Measurements from ENCODE around the gene SH3TC2. TPM values are rescaled to one million over a fixed set of nuclear protein-coding genes. Genes with fewer than 3 reads are reported as not detected.

Gene SH3TC2
- total RNA-seq, 1 donor from 2014 or later: 0.13 TPM

DNA sequence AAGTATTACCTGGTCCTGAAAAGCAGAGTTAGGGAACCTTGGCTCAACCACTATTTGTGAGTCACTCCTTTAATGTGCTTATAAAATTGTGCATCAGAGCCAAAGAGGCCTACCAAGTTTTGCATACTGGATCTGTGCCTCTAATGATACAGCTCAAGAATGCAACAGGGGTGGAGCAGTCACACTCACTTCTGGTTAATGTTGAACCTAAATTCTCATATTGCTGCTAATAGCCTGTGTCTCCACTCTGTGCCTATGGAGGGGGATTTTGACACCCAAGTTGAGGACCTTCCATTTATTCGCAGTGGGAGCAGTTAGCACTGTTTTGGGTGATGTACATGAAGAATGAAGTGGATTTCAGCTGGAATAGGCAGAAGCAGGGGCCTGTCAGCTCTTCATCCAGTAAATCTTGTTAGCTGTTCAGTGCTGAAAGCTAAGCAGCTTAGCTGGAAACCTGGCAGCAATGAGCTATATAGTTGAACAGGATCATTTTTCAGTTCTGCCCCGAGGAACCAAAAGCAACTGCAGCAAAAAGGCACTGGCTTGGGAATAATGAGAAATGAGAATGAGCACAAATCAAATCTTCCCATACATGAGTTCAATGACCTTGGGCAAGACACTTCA, 9.7 kb downstream of the SH3TC2 start:
- no peak for DNase-seq (ENCODE audit: low spot score)
- H3K4me3 Mint-ChIP-seq (ENCODE audit: unreplicated experiment): no peak overlapping the region
- no peaks in the 10 kb centered on the region for H3K9me3 Mint-ChIP-seq (ENCODE audit: unreplicated experiment)
- no peaks in the 10 kb centered on the region for H3K36me3 Mint-ChIP-seq (ENCODE audit: low read depth, unreplicated experiment)
- no peak overlapping the region for H3K27ac Mint-ChIP-seq (ENCODE audit: unreplicated experiment)
- H3K4me1 Mint-ChIP-seq (ENCODE audit: unreplicated experiment): no peaks in the 10 kb centered on the region
- H3K27me3 Mint-ChIP-seq (ENCODE audit: unreplicated experiment): peaks cover 1% of the 10 kb centered on the region
- TF ChIP-seq CTCF (IDR thresholded peaks at IDR 0.05; ENCODE audit: unreplicated experiment): no peak

DNA sequence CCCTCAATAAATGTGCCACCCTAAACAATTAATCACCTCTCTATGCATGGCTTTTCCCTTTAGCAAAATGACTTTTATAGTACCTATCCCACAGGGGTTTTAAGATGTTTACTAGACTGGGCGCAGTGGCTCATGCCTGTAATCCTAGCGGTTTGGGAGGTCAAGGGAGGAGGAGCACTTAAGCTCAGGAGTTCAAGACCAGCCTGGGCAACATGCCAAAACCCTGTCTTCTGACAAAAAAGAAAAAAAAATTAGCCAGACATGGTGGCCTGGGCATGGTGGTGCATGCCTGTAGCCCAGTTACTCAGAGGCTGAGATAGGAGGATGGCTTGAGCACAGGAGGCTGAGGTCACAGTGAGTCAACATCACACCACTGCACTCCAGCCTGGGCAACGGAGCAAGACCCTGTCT, 13.5 kb downstream of the SH3TC2 start:
- Mint-ChIP-seq H3K4me1 (ENCODE audit: unreplicated experiment) (no peaks in the 10 kb centered on the region), H3K9me3 (ENCODE audit: unreplicated experiment) (no peaks in the 10 kb centered on the region), H3K27ac (ENCODE audit: unreplicated experiment) (no peak overlapping the region), H3K27me3 (ENCODE audit: unreplicated experiment) (peaks cover 1% of the 10 kb centered on the region), H3K4me3 (ENCODE audit: unreplicated experiment) (no peak overlapping the region), H3K36me3 (ENCODE audit: low read depth, unreplicated experiment) (no peaks in the 10 kb centered on the region)
- TF ChIP-seq CTCF (IDR thresholded peaks at IDR 0.05; ENCODE audit: unreplicated experiment): no peak
- no peak for DNase-seq (ENCODE audit: low spot score)

- no peaks in the 10 kb centered on the region for H3K36me3 Mint-ChIP-seq (ENCODE audit: low read depth, unreplicated experiment)
- H3K4me3 Mint-ChIP-seq (ENCODE audit: unreplicated experiment): no peak overlapping the region
- peaks cover 1% of the 10 kb centered on the region for H3K27me3 Mint-ChIP-seq (ENCODE audit: unreplicated experiment)
- H3K27ac Mint-ChIP-seq (ENCODE audit: unreplicated experiment): no peak overlapping the region
- no peaks in the 10 kb centered on the region for H3K9me3 Mint-ChIP-seq (ENCODE audit: unreplicated experiment)
- H3K4me1 Mint-ChIP-seq (ENCODE audit: unreplicated experiment): no peaks in the 10 kb centered on the region
- TF ChIP-seq CTCF (IDR thresholded peaks at IDR 0.05; ENCODE audit: unreplicated experiment): no peak
- no peak for DNase-seq (ENCODE audit: low spot score)
These were observed 14.1 kb downstream of the SH3TC2 start for GRCh38 chr5:149048811-149049210.

DNA sequence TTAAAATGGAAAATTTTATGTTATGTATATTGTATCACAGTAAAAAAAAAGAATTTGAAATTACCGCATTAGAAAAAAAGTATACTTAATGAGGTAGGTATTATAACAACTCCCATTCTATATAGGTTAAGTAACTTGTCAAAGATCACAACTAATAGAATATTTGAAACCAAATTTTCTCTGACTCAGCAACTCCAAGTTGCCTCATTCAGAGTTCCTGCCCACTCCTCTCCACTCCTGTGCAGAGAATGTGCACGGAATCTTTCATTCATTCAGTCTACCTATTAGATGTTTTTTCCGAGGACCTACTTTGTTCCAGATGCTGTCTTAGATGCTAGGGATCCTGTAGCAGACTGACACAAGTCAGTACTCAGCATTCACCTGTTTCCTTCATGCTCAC, 15.4 kb downstream of the SH3TC2 start:
- no peak for TF ChIP-seq CTCF (IDR thresholded peaks at IDR 0.05; ENCODE audit: unreplicated experiment)
- H3K27me3 Mint-ChIP-seq (ENCODE audit: unreplicated experiment): peaks cover 1% of the 10 kb centered on the region
- no peaks in the 10 kb centered on the region for H3K4me1 Mint-ChIP-seq (ENCODE audit: unreplicated experiment)
- no peaks in the 10 kb centered on the region for H3K36me3 Mint-ChIP-seq (ENCODE audit: low read depth, unreplicated experiment)
- no peak overlapping the region for H3K27ac Mint-ChIP-seq (ENCODE audit: unreplicated experiment)
- DNase-seq (ENCODE audit: low spot score): no peak
- H3K4me3 Mint-ChIP-seq (ENCODE audit: unreplicated experiment): no peak overlapping the region
- H3K9me3 Mint-ChIP-seq (ENCODE audit: unreplicated experiment): no peaks in the 10 kb centered on the region

GRCh38 chr5:149046196-149046829, 16.5 kb downstream of the SH3TC2 start:
- no peak overlapping the region for H3K27ac Mint-ChIP-seq (ENCODE audit: unreplicated experiment)
- H3K9me3 Mint-ChIP-seq (ENCODE audit: unreplicated experiment): no peaks in the 10 kb centered on the region

More at GRCh38 chr5:149046196-149046829, 16.5 kb downstream of the SH3TC2 start:
- H3K27me3 Mint-ChIP-seq (ENCODE audit: unreplicated experiment): no peaks in the 10 kb centered on the region
- H3K4me3 Mint-ChIP-seq (ENCODE audit: unreplicated experiment): no peak overlapping the region
- DNase-seq (ENCODE audit: low spot score): no peak
- no peak for TF ChIP-seq CTCF (IDR thresholded peaks at IDR 0.05; ENCODE audit: unreplicated experiment)
- H3K36me3 Mint-ChIP-seq (ENCODE audit: low read depth, unreplicated experiment): no peaks in the 10 kb centered on the region
- no peaks in the 10 kb centered on the region for H3K4me1 Mint-ChIP-seq (ENCODE audit: unreplicated experiment)
